HS-27A (cell line): Measurements from ENCODE around the gene HPS6.

Experiments used
- DNase-seq: peaks from one replicate; pipeline ENCODE4 v3.0.0-alpha.2; 2012; ENCODE audit warnings: low read depth, missing footprints

Gene HPS6

GRCh38 chr10:102069071-102069470 is 3.9 kb downstream of the HPS6 start:
- no peak for DNase-seq

GRCh38 chr10:102072673-102073527 is 7.8 kb downstream of the HPS6 start:
- no peak for DNase-seq

- no peak for DNase-seq
Observed at GRCh38 chr10:102083541-102083940, 18.4 kb downstream of the HPS6 start.

GRCh38 chr10:102085336-102085735 is 20.2 kb downstream of the HPS6 start:
- no peak for DNase-seq

GRCh38 chr10:102086196-102086595 is 21.0 kb downstream of the HPS6 start:
- no peak for DNase-seq

- no peak for DNase-seq
Observed at GRCh38 chr10:102090772-102091171, 25.6 kb downstream of the HPS6 start.

- DNase-seq = no peak
Observed at GRCh38 chr10:102096449-102096848, 31.3 kb downstream of the HPS6 start.

GRCh38 chr10:102101152-102101551 is 36.0 kb downstream of the HPS6 start:
- DNase-seq = no peak

- no peak for DNase-seq
Observed at GRCh38 chr10:102102421-102102820, 37.3 kb downstream of the HPS6 start.

GRCh38 chr10:102106998-102107397 is 41.8 kb downstream of the HPS6 start:
- no peak for DNase-seq

GRCh38 chr10:102109166-102110116 is 44.3 kb downstream of the HPS6 start:
- DNase-seq = no peak

GRCh38 chr10:102111276-102111675 is 46.1 kb downstream of the HPS6 start:
- DNase-seq = no peak

- no peak for DNase-seq
Observed at GRCh38 chr10:102112210-102112817, 47.2 kb downstream of the HPS6 start.

GRCh38 chr10:102113261-102113955 is 48.3 kb downstream of the HPS6 start:
- DNase-seq = no peak

- DNase-seq = no peak
Observed at GRCh38 chr10:102113956-102114857, 49.1 kb downstream of the HPS6 start.

- no peak for DNase-seq
Observed at GRCh38 chr10:102114861-102115618, 49.9 kb downstream of the HPS6 start.

- DNase-seq = no peak
Observed at GRCh38 chr10:102115775-102116174, 50.6 kb downstream of the HPS6 start.

- DNase-seq = no peak
Observed at GRCh38 chr10:102116656-102117055, 51.5 kb downstream of the HPS6 start.
